ENCODE data around the gene TANC1. TPM values are rescaled to one million over a fixed set of nuclear protein-coding genes. Genes with fewer than 3 reads are reported as not detected.

The TANC1 gene
- total RNA-seq, 2 donors from 2014 or later = 70.1 to 86.1 TPM

- TF ChIP-seq CTCF (IDR thresholded peaks at IDR 0.05) = no peak
- Histone ChIP-seq H3K4me1 (ENCODE audit: control insufficient read depth in 1 of 2, low read depth in 2 of 2) (peaks cover 12 to 78% of the 10 kb centered on the region in 2 donors), H3K9me3 (no peaks in the 10 kb centered on the region), H3K36me3 (no peaks in the 10 kb centered on the region), H3K4me3 (no peak overlapping the region), H3K27me3 (replicated peaks; ENCODE audit: insufficient read depth) (no peaks in the 10 kb centered on the region), H3K27ac (no peak overlapping the region)
- DNase-seq (ENCODE audit: low spot score) (no peak), ATAC-seq (ENCODE audit: insufficient number of reproducible peaks, low FRiP score, low read depth) (no peak)
Observed at GRCh38 chr2:159050426-159050825, 82.0 kb downstream of the TANC1 start.

GRCh38 chr2:159051133-159051532 lies 82.7 kb downstream of the TANC1 start:
- H3K27ac ChIP-seq = peak overlapping the region in 1 of 2 donors; percentile 59
- no peak overlapping the region for H3K4me3 ChIP-seq
- H3K4me1 ChIP-seq (ENCODE audit: control insufficient read depth in 1 of 2, low read depth in 2 of 2) = peaks cover 9 to 77% of the 10 kb centered on the region in 2 donors
- ATAC-seq (ENCODE audit: insufficient number of reproducible peaks, low FRiP score, low read depth) = no peak
- H3K36me3 ChIP-seq = no peaks in the 10 kb centered on the region
- no peak for DNase-seq (ENCODE audit: low spot score)
- no peaks in the 10 kb centered on the region for H3K27me3 ChIP-seq (replicated peaks; ENCODE audit: insufficient read depth)
- no peaks in the 10 kb centered on the region for H3K9me3 ChIP-seq
- TF ChIP-seq CTCF (IDR thresholded peaks at IDR 0.05) = no peak

- no peak for ATAC-seq (ENCODE audit: insufficient number of reproducible peaks, low FRiP score, low read depth)
- no peak for TF ChIP-seq CTCF (IDR thresholded peaks at IDR 0.05)
Observed at GRCh38 chr2:159051661-159052060, 83.2 kb downstream of the TANC1 start.

GRCh38 chr2:159052157-159052601 lies 83.7 kb downstream of the TANC1 start:
- Histone ChIP-seq H3K27me3 (replicated peaks; ENCODE audit: insufficient read depth) (no peaks in the 10 kb centered on the region), H3K36me3 (no peaks in the 10 kb centered on the region), H3K9me3 (no peaks in the 10 kb centered on the region), H3K4me1 (ENCODE audit: control insufficient read depth in 1 of 2, low read depth in 2 of 2) (peaks cover 3 to 67% of the 10 kb centered on the region in 2 donors), H3K4me3 (peak overlapping the region; percentile 34), H3K27ac (peak overlapping the region; percentile 15 to 59)
- DNase-seq (ENCODE audit: low spot score) (no peak), ATAC-seq (ENCODE audit: insufficient number of reproducible peaks, low FRiP score, low read depth) (no peak)
- no peak for TF ChIP-seq CTCF (IDR thresholded peaks at IDR 0.05)

More at GRCh38 chr2:159051661-159052060, 83.2 kb downstream of the TANC1 start:
- Histone ChIP-seq H3K9me3 (no peaks in the 10 kb centered on the region), H3K27ac (peak overlapping the region; percentile 35 to 59), H3K4me1 (ENCODE audit: control insufficient read depth in 1 of 2, low read depth in 2 of 2) (peaks cover 8 to 72% of the 10 kb centered on the region in 2 donors), H3K4me3 (peak overlapping the region; percentile 34), H3K27me3 (replicated peaks; ENCODE audit: insufficient read depth) (no peaks in the 10 kb centered on the region), H3K36me3 (no peaks in the 10 kb centered on the region)
- DNase-seq (ENCODE audit: low spot score) = no peak

- Histone ChIP-seq H3K27ac (no peak overlapping the region), H3K9me3 (no peaks in the 10 kb centered on the region), H3K27me3 (replicated peaks; ENCODE audit: insufficient read depth) (no peaks in the 10 kb centered on the region), H3K4me1 (ENCODE audit: control insufficient read depth in 1 of 2, low read depth in 2 of 2) (peaks cover 3 to 55% of the 10 kb centered on the region in 2 donors), H3K36me3 (no peaks in the 10 kb centered on the region), H3K4me3 (no peak overlapping the region)
- DNase-seq (ENCODE audit: low spot score) = no peak
- no peak for TF ChIP-seq CTCF (IDR thresholded peaks at IDR 0.05)
- ATAC-seq (ENCODE audit: insufficient number of reproducible peaks, low FRiP score, low read depth) = no peak
Observed at GRCh38 chr2:159053161-159054031, 85.0 kb downstream of the TANC1 start.

Data from thoracic aorta (tissue), 2 donors.